Caco-2 (cell line): Measurements from ENCODE around the gene PSME1. TPM values are rescaled to one million over a fixed set of nuclear protein-coding genes. Genes with fewer than 3 reads are reported as not detected.

ENCODE experiments used
- BruUV-seq: library from RNA; stranded (reverse); fragments of 400-500 nt; replicated peaks from 2 replicates; lab custom pipeline; 2021; lab: Mats Ljungman, UMichigan
- CTCF ChIA-PET: fragments of 300-600 bp; sonication (Branson Sonifier 250); formaldehyde crosslinking; loops from one replicate; lab custom pipeline; 2022; ENCODE audit warnings: antibody characterized with exemption; lab: Charles Lee
- POLR2A ChIA-PET: fragments of 300-600 bp; sonication (Branson Sonifier 250); formaldehyde crosslinking; loops from one replicate; lab custom pipeline; 2022; ENCODE audit warnings: antibody characterized with exemption; lab: Charles Lee
- DNase-seq, 2 experiments: peaks; one replicate each; pipeline versions ENCODE4 v3.0.0 to v3.0.0-alpha.2; 2020 to 2022
- H3K27me3 ChIP-seq: replicated peaks from 2 replicates; pipeline ENCODE4 v1.6.0; 2011; ENCODE audit warnings: low read length; ENCODE audit not compliant: control insufficient read depth, insufficient read depth
- H3K36me3 ChIP-seq: 2 replicates; pipeline ENCODE4 v1.5.1; 2011; ENCODE audit warnings: low read length; ENCODE audit not compliant: control insufficient read depth, insufficient read depth
- H3K4me1 ChIP-seq: fragments of 250-450 bp; sonication (Bioruptor Pico); 2 replicates; pipeline ENCODE4 v1.5.1; 2020; ENCODE audit warnings: mild to moderate bottlenecking
- H3K4me3 ChIP-seq: 2 replicates; pipeline ENCODE4 v1.5.1; 2011; ENCODE audit warnings: low read depth, mild to moderate bottlenecking, control low read depth, low read length
- H3K9me3 ChIP-seq: fragments of 250-450 bp; sonication (Bioruptor Pico); 2 replicates; pipeline ENCODE4 v1.5.1; 2020; ENCODE audit warnings: mild to moderate bottlenecking, moderate library complexity
- H3K27ac Mint-ChIP-seq: one replicate; pipeline ENCODE4 v1.8.0; 2022; ENCODE audit warnings: mixed read lengths; ENCODE audit not compliant: unreplicated experiment
- H3K27me3 Mint-ChIP-seq: one replicate; pipeline ENCODE4 v1.8.0; 2022; ENCODE audit warnings: mixed read lengths; ENCODE audit not compliant: insufficient read depth, unreplicated experiment
- H3K36me3 Mint-ChIP-seq: one replicate; pipeline ENCODE4 v1.8.0; 2022; ENCODE audit warnings: mild to moderate bottlenecking, mixed read lengths; ENCODE audit not compliant: insufficient read depth, unreplicated experiment
- H3K4me1 Mint-ChIP-seq: one replicate; pipeline ENCODE4 v1.8.0; 2022; ENCODE audit warnings: low read depth, mixed read lengths; ENCODE audit not compliant: unreplicated experiment
- H3K4me3 Mint-ChIP-seq: one replicate; pipeline ENCODE4 v1.8.0; 2022; ENCODE audit warnings: mild to moderate bottlenecking, moderate library complexity, mixed read lengths; ENCODE audit not compliant: unreplicated experiment
- H3K9me3 Mint-ChIP-seq: one replicate; pipeline ENCODE4 v1.8.0; 2022; ENCODE audit warnings: mixed read lengths; ENCODE audit not compliant: unreplicated experiment
- CTCF ChIP-seq, 2 experiments: fragments of 200-600 bp in 1 of 2; IDR thresholded peaks; 1 replicate in 1 of 2; 2 replicates in 1 of 2; pipeline versions ENCODE4 v1.5.1 to v1.8.0; 2011 to 2022; ENCODE audit warnings: antibody characterized with exemption in 1 of 2, control low read depth in 1 of 2, inconsistent platforms in 1 of 2, low read depth in 1 of 2, low read length in 1 of 2, mild to moderate bottlenecking in 1 of 2, moderate library complexity in 1 of 2; ENCODE audit not compliant: insufficient read depth in 1 of 2, severe bottlenecking in 1 of 2, unreplicated experiment in 1 of 2
- intact Hi-C: fragments of 100-400 bp; cut with micrococcal nuclease; formaldehyde crosslinking; loops from one replicate; pipeline ENCODE4 v1.10.0; 2022; ENCODE audit not compliant: unreplicated experiment
- total RNA-seq: library from RNA; stranded (reverse); gene quantifications from 2 replicates; pipeline ENCODE4 v1.2.3, GENCODE V29; 2022

Gene PSME1
- total RNA-seq, 1 experiment from 2014 or later, result 141 TPM

GRCh38 chr14:24094841-24095270 lies 41.1 kb upstream of the PSME1 start:
- peaks cover 3% of the 10 kb centered on the region for H3K36me3 ChIP-seq
- intact Hi-C loops, result loop anchor here (1.0 kb wide), 1 partner anchor 19 kb away; the partner anchor contains the start of genes DCAF11 and NRL
- ChIA-PET POLR2A (interaction anchor here (1.0 to 3.2 kb wide), 5 partner anchors 14 to 37 kb away, joined by 4 to 72 read pairs (median 13); partner anchors contain the start of genes DCAF11 and NRL), CTCF (interaction anchor here (1.1 to 6.4 kb wide), 4 partner anchors 15 to 52 kb away, joined by 5 to 129 read pairs (median 50); partner anchors contain the start of genes DCAF11, NRL and RNF31)
- no peaks in the 10 kb centered on the region for H3K9me3 Mint-ChIP-seq
- H3K27me3 ChIP-seq, result no peaks in the 10 kb centered on the region
- H3K36me3 Mint-ChIP-seq, result peaks cover 58% of the 10 kb centered on the region
- no peaks in the 10 kb centered on the region for H3K9me3 ChIP-seq
- peak overlapping the region; percentile 60 for H3K4me3 ChIP-seq
- TF ChIP-seq CTCF (IDR thresholded peaks at IDR 0.05; ENCODE audit: insufficient read depth in 1 of 2, low read depth in 1 of 2, low read length in 1 of 2, severe bottlenecking in 1 of 2, unreplicated experiment in 1 of 2), result no peak
- no peaks in the 10 kb centered on the region for H3K27me3 Mint-ChIP-seq
- H3K4me1 Mint-ChIP-seq, result peaks cover 24% of the 10 kb centered on the region
- H3K27ac Mint-ChIP-seq, result peak overlapping the region; percentile 99
- peak overlapping the region; percentile 97 for H3K4me3 Mint-ChIP-seq
- no TSS peak for BruUV-seq
- H3K4me1 ChIP-seq, result peaks cover 21% of the 10 kb centered on the region
- DNase-seq, result no peak

GRCh38 chr14:24095271-24096068 lies 40.5 kb upstream of the PSME1 start:
- peak; percentile 69 to 84 for DNase-seq
- H3K27me3 ChIP-seq, result no peaks in the 10 kb centered on the region
- POLR2A ChIA-PET, result interaction anchor here (1.0 to 3.2 kb wide), 5 partner anchors 13 to 37 kb away, joined by 4 to 72 read pairs (median 13); partner anchors contain the start of genes DCAF11 and NRL
- peaks cover 24% of the 10 kb centered on the region for H3K4me1 Mint-ChIP-seq
- intact Hi-C loops, result no loop called here
- BruUV-seq, result no TSS peak
- peaks cover 3% of the 10 kb centered on the region for H3K36me3 ChIP-seq
- no peaks in the 10 kb centered on the region for H3K27me3 Mint-ChIP-seq
- peaks cover 21% of the 10 kb centered on the region for H3K4me1 ChIP-seq
- peaks cover 64% of the 10 kb centered on the region for H3K36me3 Mint-ChIP-seq
- H3K9me3 Mint-ChIP-seq, result no peaks in the 10 kb centered on the region
- CTCF ChIA-PET, result interaction anchor here (1.1 to 6.4 kb wide), 4 partner anchors 14 to 52 kb away, joined by 5 to 129 read pairs (median 50); partner anchors contain the start of genes DCAF11, NRL and RNF31
- peak overlapping the region; percentile 99 for H3K27ac Mint-ChIP-seq
- no peak for TF ChIP-seq CTCF (IDR thresholded peaks at IDR 0.05; ENCODE audit: insufficient read depth in 1 of 2, low read depth in 1 of 2, low read length in 1 of 2, severe bottlenecking in 1 of 2, unreplicated experiment in 1 of 2)
- peak overlapping the region; percentile 60 for H3K4me3 ChIP-seq
- peak overlapping the region; percentile 97 for H3K4me3 Mint-ChIP-seq
- H3K9me3 ChIP-seq, result no peaks in the 10 kb centered on the region

DNA sequence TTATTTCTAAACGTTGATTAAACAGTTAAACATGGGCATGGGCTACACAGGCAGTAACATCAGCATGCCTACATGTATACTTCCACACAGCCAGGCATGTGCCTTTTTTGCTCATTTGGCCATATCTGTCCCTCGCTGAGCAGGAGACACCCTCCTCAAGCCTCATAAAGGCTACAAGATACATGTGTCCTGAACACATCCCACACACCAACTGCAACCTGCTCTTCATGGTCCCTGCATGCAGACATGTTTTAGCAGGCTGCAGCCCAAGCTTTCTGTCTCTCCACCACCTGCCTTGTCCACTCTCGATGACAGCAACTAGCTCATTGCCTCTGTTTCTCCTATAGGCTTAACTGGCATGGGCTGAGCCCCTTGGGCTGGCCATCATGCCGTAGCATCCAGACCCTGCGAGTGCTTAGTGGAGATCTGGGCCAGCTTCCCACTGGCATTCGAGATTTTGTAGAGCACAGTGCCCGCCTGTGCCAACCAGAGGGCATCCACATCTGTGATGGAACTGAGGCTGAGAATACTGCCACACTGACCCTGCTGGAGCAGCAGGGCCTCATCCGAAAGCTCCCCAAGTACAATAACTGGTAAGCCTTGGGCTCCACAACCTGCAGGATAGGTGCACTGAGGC lies 39.3 kb upstream of the PSME1 start:
- H3K27me3 Mint-ChIP-seq, result no peaks in the 10 kb centered on the region
- H3K4me3 ChIP-seq, result no peak overlapping the region
- TF ChIP-seq CTCF (IDR thresholded peaks at IDR 0.05; ENCODE audit: insufficient read depth in 1 of 2, low read depth in 1 of 2, low read length in 1 of 2, severe bottlenecking in 1 of 2, unreplicated experiment in 1 of 2), result no peak
- intact Hi-C loops, result no loop called here
- no peak for DNase-seq
- POLR2A ChIA-PET, result interaction anchor here (0.7 kb wide), 1 partner anchor 17 kb away, joined by 5 read pairs; no protein-coding TSS in a partner anchor
- H3K4me1 ChIP-seq, result peaks cover 21% of the 10 kb centered on the region
- no peaks in the 10 kb centered on the region for H3K27me3 ChIP-seq
- no TSS peak for BruUV-seq
- peaks cover 68% of the 10 kb centered on the region for H3K36me3 Mint-ChIP-seq
- peaks cover 24% of the 10 kb centered on the region for H3K4me1 Mint-ChIP-seq
- H3K9me3 ChIP-seq, result no peaks in the 10 kb centered on the region
- CTCF ChIA-PET, result interaction anchor here (0.9 kb wide), 1 partner anchor 12 kb away, joined by 5 read pairs; no protein-coding TSS in a partner anchor
- H3K4me3 Mint-ChIP-seq, result peak overlapping the region; percentile 62
- peaks cover 3% of the 10 kb centered on the region for H3K36me3 ChIP-seq
- H3K27ac Mint-ChIP-seq, result peak overlapping the region; percentile 30
- no peaks in the 10 kb centered on the region for H3K9me3 Mint-ChIP-seq
